Transverse colon (tissue), 4 donors: ENCODE results near the gene PLEKHA6.

Experiments used
- CTCF ChIP-seq, 5 experiments: fragments of 200-600 bp in 3 of 5; fragments of 450-650 bp in 2 of 5; sonication (generic) in 3 of 5; IDR thresholded peaks; 1 replicate in 2 of 5; 2 replicates in 3 of 5; pipeline ENCODE4 v1.5.1; 2016 to 2017; ENCODE audit warnings: antibody characterized with exemption in 5 of 5, inconsistent platforms in 3 of 5, mild to moderate bottlenecking in 2 of 5, moderate library complexity in 1 of 5
- EP300 ChIP-seq: sonication (generic); formaldehyde crosslinking; IDR thresholded peaks from one replicate; pipeline ENCODE4 v1.6.1; 2017; ENCODE audit warnings: antibody characterized with exemption, low read depth
- POLR2A ChIP-seq: fragments of 450-650 bp; IDR thresholded peaks from one replicate; pipeline ENCODE4 v1.6.1; 2016; ENCODE audit warnings: antibody characterized with exemption, mild to moderate bottlenecking, moderate library complexity
- POLR2AphosphoS5 ChIP-seq, 3 donors: sonication (generic); formaldehyde crosslinking; IDR thresholded peaks; one replicate each; pipeline ENCODE4 v1.6.1; 2016; ENCODE audit warnings: antibody characterized with exemption in 3 of 3

- no peak for TF ChIP-seq CTCF (IDR thresholded peaks at IDR 0.05)
- TF ChIP-seq POLR2A: no peak
- TF ChIP-seq POLR2AphosphoS5 (IDR thresholded peaks at IDR 0.05): no peak
- TF ChIP-seq EP300: no peak
These were observed 17.4 kb downstream of the PLEKHA6 start for GRCh38 chr1:204342310-204342709.
